CD4-positive, alpha-beta T cell treated with Interleukin-4 for 4 hours (primary cell): ENCODE measurements around the gene APBB2.

ENCODE experiments used
- DNase-seq: peaks from one replicate; pipeline ENCODE4 v3.0.0-alpha.2; 2020

The APBB2 gene

DNA sequence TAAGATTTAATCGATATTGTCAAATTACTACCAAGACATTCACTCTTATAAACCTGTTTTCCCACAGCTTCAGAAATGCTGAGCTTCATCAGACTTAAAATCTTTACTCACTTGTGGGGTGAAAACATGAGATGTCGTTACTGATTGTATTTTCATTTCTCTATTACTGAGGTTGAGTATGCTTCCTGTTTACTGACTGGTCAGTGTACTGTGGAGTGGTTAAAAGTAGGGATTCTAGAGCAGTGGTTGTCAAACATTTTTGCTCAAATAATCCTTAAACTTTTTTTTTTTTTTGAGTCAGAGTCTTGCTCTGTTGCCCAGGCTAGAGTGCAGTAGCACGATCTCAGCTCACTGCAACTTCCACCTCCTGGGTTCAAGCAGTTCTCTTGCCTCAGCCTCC is 414.3 kb downstream of the APBB2 start:
- DNase-seq: no peak

DNA sequence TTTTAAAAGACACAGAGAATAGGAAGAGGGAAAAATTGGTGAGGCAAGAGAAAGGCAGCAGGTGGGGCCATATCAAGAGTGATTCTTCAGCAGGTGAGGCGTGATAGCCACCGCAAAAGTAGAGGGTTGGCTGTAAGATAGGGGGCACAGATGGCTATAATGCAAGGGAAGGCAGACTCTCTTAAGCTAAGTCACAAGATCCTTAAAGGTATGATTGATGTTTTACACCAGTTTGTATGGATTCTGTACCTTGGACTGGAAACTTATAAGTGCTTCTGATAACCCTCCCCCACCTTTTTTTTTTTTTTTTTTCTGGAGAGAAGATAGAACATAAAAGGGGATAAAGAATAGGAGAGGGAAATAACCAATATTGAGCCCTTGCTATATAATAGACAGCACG is 424.6 kb downstream of the APBB2 start:
- no peak for DNase-seq

DNA sequence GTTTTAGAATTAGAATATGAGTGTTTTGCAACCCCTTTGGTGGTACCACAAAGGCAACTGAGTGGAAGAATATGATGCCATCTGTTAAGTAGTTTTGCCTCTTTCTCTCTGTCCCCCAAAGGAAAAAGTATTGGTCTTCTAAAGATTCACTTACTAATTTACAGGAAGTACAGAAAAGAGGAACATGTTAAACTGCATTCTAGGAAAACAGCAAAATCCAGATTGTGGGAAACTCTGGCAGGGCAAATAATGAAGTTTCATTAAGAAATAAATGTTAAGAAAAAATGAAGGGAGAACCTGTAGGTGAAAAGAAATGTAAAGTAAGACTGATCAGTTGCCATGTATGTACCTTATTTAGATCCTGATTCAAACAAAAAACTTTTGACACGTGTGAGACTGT is 425.3 kb downstream of the APBB2 start:
- DNase-seq: no peak

DNA sequence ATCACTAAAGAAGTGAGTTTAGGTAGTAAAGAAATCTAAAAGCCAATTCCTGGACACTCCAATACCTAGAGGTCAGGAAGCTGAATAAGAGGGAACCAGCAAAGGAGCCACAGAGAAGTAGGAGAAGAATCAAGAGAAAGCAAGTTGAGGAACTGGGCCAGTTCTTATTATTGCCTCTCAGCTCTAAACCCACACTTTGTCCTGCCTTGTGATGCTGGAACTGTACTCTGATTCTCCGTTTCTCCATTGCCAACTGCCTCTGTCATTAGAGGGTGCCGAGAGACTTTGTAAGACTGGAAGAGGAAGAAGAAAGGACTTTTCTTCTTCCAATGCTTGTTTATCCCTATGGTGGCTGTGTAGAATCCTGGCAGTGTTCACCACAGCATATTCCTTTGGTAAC is 426.0 kb downstream of the APBB2 start:
- no peak for DNase-seq

DNA sequence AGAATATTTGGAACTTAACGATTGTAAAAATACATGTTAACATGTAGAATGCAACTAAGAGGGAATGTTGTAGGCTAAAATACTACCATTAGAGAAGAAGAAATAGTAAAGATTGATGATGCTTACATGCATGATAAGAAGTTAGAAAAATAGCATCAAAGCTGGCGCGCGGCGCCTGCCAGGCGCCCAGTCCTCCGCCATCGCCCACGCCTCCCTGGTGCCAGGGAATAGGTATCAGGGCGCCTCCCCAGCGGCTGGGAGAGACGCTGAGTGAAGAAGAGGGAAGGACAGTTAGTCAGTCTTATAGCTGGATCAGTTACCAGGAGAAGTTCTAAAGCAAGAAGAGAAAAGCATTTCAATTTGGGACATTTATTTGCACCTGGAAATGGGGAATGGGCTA is 428.6 kb downstream of the APBB2 start:
- no peak for DNase-seq

DNA sequence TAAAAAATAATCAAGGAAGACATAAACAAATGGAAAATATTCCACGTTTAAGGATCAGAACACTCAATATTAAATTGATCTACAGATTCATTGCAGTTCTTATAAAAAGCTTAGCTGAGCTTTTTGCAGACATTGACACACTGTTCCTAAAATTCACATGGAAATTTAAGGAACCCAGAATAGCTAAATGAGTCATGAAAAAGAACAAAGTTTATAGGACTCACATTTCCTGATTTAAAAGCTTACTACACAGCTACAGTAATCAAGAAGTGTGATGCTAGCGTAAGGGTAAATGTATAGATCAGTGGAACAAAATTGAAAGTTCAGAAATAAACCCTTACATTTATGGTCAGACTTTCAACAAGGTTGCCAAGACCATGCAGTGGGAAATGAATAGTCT is 431.5 kb downstream of the APBB2 start:
- DNase-seq: no peak

DNA sequence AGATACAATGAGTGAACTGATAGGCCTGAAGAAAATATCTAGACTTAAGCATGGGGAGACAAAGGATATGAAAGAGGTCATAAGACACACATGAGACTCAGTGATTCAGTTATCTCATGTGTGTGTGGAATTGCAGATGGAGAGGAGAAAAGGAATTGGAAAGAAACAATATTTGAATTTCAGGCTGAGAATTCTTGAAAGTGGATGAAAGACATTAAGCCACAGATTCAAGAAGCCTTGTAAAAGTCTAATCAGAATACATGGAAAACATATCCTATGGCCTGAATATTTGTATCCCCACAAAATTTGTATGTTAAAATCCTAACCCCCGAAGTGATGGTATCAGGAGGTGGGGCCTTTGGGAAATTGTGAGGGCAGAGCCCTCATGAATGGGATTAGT is 436.3 kb downstream of the APBB2 start:
- DNase-seq: no peak

DNA sequence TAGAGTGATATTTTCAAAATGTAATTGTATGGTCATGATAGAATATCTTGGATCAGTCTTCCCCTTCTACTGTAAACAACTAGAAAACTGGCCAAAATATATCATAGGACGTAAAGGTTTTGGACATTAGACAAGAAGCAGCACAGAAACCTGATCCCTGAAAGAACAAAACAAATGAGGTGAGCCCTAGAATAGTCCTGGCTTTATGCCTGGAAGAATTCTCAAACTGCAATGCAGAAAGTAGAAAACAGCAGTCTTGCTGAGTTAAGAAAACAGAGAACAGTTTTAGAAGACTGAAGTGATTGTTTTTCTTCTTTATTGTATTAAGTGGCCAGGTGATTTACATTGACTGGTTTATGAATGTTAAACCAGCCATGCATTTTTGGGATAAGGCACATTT is 445.1 kb downstream of the APBB2 start:
- no peak for DNase-seq

DNA sequence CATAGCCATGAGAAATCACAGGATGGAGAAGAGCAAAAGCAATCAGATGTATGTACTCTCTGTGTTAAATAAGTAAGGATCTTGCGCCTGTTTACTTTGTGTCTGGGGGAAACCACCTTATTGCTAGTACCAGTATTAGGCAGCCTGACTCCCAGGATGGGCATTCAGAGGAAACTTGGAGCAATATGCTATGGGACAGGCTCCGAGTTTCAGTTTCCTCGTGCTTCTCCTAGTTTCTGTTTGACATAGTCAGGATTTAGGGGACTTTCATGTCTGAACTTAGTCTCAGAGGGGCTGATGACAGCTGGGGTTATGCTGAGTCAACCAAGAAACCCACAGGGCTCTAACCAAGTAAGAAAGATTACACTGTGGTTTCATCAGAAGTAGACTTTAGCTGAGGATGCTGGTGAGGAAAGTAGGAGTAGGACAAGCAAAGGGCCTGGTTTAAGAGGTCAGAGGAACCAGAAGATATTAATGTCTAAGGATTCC is 451.1 kb downstream of the APBB2 start:
- no peak for DNase-seq
